GM12878 (cell line): ENCODE results near the gene ENPP6. TPM values are rescaled to one million over a fixed set of nuclear protein-coding genes. Genes with fewer than 3 reads are reported as not detected.

Source experiments
- DPF2 ChIP-seq: fragments of 450-650 bp; IDR thresholded peaks from 2 replicates; pipeline ENCODE4 v1.6.1; 2017; ENCODE audit warnings: mild to moderate bottlenecking
- FOS ChIP-seq: IDR thresholded peaks from 3 replicates; pipeline ENCODE4 v1.6.1; 2011; ENCODE audit warnings: borderline replicate concordance; ENCODE audit not compliant: insufficient read length; ENCODE audit errors: extremely low read depth
- GABPA ChIP-seq: IDR thresholded peaks from 2 replicates; pipeline ENCODE4 v1.6.1; 2014; ENCODE audit warnings: antibody characterized with exemption, low read depth, mild to moderate bottlenecking, inconsistent platforms
- HCFC1 ChIP-seq: fragments of 150-350 bp; IDR thresholded peaks from 2 replicates; pipeline ENCODE4 v1.6.1; 2014; ENCODE audit warnings: low read length
- JUND ChIP-seq: IDR thresholded peaks from 2 replicates; pipeline ENCODE4 v1.6.1; 2012; ENCODE audit warnings: low read depth, mild to moderate bottlenecking, low read length, improper control_type of control experiment, moderate library complexity
- MEF2B ChIP-seq: fragments of 450-650 bp; IDR thresholded peaks from 2 replicates; pipeline ENCODE4 v1.6.1; 2018; ENCODE audit warnings: mild to moderate bottlenecking, moderate library complexity; ENCODE audit not compliant: partially characterized antibody, poor library complexity, severe bottlenecking
- NFYB ChIP-seq: IDR thresholded peaks from 2 replicates; pipeline ENCODE4 v1.6.1; 2011; ENCODE audit warnings: low read depth, mild to moderate bottlenecking, low read length, improper control_type of control experiment, moderate library complexity; ENCODE audit not compliant: insufficient read depth
- POLR2AphosphoS2 ChIP-seq: IDR thresholded peaks from 2 replicates; pipeline ENCODE4 v1.6.1; 2011; ENCODE audit warnings: low read depth, mild to moderate bottlenecking, low read length, improper control_type of control experiment, moderate library complexity
- POU2F2 ChIP-seq: IDR thresholded peaks from 3 replicates; pipeline ENCODE4 v1.6.1; 2011; ENCODE audit warnings: low read depth, mild to moderate bottlenecking, low read length, borderline replicate concordance
- RAD21 ChIP-seq: IDR thresholded peaks from 2 replicates; pipeline ENCODE4 v1.6.1; 2011; ENCODE audit warnings: mild to moderate bottlenecking, low read depth, low read length, moderate library complexity; ENCODE audit not compliant: insufficient read depth
- SIX5 ChIP-seq: IDR thresholded peaks from 2 replicates; pipeline ENCODE4 v1.6.1; 2011; ENCODE audit warnings: mild to moderate bottlenecking, low read depth, low read length, moderate library complexity; ENCODE audit not compliant: severe bottlenecking
- SMARCA5 ChIP-seq: fragments of 450-650 bp; IDR thresholded peaks from 2 replicates; pipeline ENCODE4 v1.6.1; 2017; ENCODE audit warnings: mild to moderate bottlenecking
- SPI1 ChIP-seq: IDR thresholded peaks from 2 replicates; pipeline ENCODE4 v1.6.1; 2011; ENCODE audit warnings: low read depth, mild to moderate bottlenecking, low read length, moderate library complexity, borderline replicate concordance; ENCODE audit not compliant: insufficient read depth
- SRF ChIP-seq, 2 experiments: IDR thresholded peaks; 2 replicates each; pipeline ENCODE4 v1.6.1; 2011; ENCODE audit warnings: low read depth in 2 of 2, low read length in 2 of 2, mild to moderate bottlenecking in 1 of 2, moderate library complexity in 1 of 2
- SUPT20H ChIP-seq: IDR thresholded peaks from 2 replicates; pipeline ENCODE4 v1.6.1; 2011; ENCODE audit warnings: low read depth, mild to moderate bottlenecking, low read length, moderate library complexity, borderline replicate concordance; ENCODE audit not compliant: control insufficient read depth
- TBL1XR1 ChIP-seq: IDR thresholded peaks from 2 replicates; pipeline ENCODE4 v1.6.1; 2012; ENCODE audit warnings: low read depth, low read length, improper control_type of control experiment
- YY1 ChIP-seq: IDR thresholded peaks from 2 replicates; pipeline ENCODE4 v1.6.1; 2011; ENCODE audit warnings: low read depth, mild to moderate bottlenecking, low read length
- polyA plus RNA-seq, 11 experiments: library from polyadenylated mRNA; depleted of rRNA in 4 of 11; unstranded in 6 of 11; stranded (reverse) in 5 of 11; fragments of >200 nt; fragmentation: Nextera tagmentation in 4 of 11; fragmentation: Illumina TruSeq in 1 of 11; extraction: Ambion mirVana in 4 of 11; extraction: Trizol in 1 of 11; gene quantifications; 1 replicate in 1 of 11; 2 replicates in 10 of 11; pipeline versions ENCODE4 v1.2.1 to v1.2.3, GENCODE V29; 2011 to 2016; ENCODE audit warnings: inconsistent platforms in 2 of 11, missing spikeins in 2 of 11, low read depth in 1 of 11
- total RNA-seq, 4 experiments: library from RNA; depleted of rRNA in 3 of 4; stranded (reverse); fragments of >200 nt in 3 of 4; fragmentation: Illumina TruSeq in 1 of 4; extraction: Trizol in 1 of 4; gene quantifications; 2 replicates each; pipeline versions ENCODE4 v1.2.1 to v1.2.3, GENCODE V29; 2013 to 2021
- TF ChIP-seq, protein P1 (sequence below): IDR thresholded peaks from 2 replicates; pipeline ENCODE4 v1.6.1; 2012; ENCODE audit warnings: low read length, inconsistent platforms
- TF ChIP-seq, protein P2 (sequence below): IDR thresholded peaks from 2 replicates; pipeline ENCODE4 v1.6.1; 2012; ENCODE audit warnings: improper control_type of control experiment, low read depth, low read length; ENCODE audit not compliant: insufficient replicate concordance
- TF ChIP-seq, protein P3 (sequence below): fragments of 450-650 bp; IDR thresholded peaks from 2 replicates; pipeline ENCODE4 v1.6.1; 2018; ENCODE audit warnings: mild to moderate bottlenecking, low read depth, moderate library complexity; ENCODE audit not compliant: partially characterized antibody

Gene ENPP6
- total and polyA plus RNA-seq, 10 of the 15 experiments (the other 5 are each of a cell fraction or from before 2014, with no cell fraction given), result 0.04 to 1.0 (median 0.44) TPM; not detected in 1

DNA sequence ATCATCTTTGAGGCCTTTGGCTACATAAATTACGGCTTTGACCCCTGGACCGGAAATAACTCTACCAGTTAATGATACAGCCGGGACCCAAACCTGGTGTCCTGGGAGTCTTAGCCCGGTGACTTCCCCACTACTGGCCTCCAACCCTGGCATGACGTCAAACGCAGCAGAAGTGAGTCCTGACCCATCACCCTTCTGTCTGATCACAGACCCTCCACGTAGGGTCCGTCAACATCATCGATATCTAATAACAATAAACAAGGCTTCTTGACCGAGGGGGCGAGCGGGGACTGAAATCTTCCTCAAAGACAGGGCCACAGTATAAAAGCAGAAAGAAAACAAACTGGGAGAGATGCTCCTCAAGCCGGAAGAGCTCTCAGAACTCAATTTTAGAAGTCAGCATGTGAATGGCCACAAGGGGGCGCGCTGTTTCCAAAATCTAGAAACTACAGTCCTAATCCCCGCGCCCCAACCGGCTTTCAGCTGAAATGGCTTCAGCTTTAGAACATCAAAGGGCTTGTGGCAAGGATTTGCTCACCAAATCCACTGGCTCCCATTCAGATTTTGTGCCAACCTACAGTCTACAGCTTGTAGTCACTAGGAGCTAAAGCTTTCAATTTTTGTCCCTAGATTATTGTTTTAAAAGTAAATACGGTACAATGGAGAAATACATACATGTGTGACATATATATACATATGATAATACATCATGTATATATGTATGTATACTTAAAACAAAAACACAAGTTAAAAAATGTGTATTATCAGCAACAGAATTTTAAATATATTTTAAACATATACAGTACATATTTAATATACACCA, 46.4 kb upstream of the ENPP6 start (continued):
- TF ChIP-seq SPI1, result no peak
- TF ChIP-seq SIX5, result no peak
- no peak for TF ChIP-seq TBL1XR1
- no peak for TF ChIP-seq HCFC1
- TF ChIP-seq, protein P1, sequence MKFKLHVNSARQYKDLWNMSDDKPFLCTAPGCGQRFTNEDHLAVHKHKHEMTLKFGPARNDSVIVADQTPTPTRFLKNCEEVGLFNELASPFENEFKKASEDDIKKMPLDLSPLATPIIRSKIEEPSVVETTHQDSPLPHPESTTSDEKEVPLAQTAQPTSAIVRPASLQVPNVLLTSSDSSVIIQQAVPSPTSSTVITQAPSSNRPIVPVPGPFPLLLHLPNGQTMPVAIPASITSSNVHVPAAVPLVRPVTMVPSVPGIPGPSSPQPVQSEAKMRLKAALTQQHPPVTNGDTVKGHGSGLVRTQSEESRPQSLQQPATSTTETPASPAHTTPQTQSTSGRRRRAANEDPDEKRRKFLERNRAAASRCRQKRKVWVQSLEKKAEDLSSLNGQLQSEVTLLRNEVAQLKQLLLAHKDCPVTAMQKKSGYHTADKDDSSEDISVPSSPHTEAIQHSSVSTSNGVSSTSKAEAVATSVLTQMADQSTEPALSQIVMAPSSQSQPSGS, result peak; percentile 66
- TF ChIP-seq, protein P2, sequence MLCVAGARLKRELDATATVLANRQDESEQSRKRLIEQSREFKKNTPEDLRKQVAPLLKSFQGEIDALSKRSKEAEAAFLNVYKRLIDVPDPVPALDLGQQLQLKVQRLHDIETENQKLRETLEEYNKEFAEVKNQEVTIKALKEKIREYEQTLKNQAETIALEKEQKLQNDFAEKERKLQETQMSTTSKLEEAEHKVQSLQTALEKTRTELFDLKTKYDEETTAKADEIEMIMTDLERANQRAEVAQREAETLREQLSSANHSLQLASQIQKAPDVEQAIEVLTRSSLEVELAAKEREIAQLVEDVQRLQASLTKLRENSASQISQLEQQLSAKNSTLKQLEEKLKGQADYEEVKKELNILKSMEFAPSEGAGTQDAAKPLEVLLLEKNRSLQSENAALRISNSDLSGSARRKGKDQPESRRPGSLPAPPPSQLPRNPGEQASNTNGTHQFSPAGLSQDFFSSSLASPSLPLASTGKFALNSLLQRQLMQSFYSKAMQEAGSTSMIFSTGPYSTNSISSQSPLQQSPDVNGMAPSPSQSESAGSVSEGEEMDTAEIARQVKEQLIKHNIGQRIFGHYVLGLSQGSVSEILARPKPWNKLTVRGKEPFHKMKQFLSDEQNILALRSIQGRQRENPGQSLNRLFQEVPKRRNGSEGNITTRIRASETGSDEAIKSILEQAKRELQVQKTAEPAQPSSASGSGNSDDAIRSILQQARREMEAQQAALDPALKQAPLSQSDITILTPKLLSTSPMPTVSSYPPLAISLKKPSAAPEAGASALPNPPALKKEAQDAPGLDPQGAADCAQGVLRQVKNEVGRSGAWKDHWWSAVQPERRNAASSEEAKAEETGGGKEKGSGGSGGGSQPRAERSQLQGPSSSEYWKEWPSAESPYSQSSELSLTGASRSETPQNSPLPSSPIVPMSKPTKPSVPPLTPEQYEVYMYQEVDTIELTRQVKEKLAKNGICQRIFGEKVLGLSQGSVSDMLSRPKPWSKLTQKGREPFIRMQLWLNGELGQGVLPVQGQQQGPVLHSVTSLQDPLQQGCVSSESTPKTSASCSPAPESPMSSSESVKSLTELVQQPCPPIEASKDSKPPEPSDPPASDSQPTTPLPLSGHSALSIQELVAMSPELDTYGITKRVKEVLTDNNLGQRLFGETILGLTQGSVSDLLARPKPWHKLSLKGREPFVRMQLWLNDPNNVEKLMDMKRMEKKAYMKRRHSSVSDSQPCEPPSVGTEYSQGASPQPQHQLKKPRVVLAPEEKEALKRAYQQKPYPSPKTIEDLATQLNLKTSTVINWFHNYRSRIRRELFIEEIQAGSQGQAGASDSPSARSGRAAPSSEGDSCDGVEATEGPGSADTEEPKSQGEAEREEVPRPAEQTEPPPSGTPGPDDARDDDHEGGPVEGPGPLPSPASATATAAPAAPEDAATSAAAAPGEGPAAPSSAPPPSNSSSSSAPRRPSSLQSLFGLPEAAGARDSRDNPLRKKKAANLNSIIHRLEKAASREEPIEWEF, result peak; percentile 30
- TF ChIP-seq SUPT20H, result no peak
- 0 out of 2 replicates have a peak, but pooled peaks have one; percentile 13 for TF ChIP-seq GABPA
- TF ChIP-seq NFYB, result no peak
- TF ChIP-seq FOS, result no peak
- TF ChIP-seq POLR2AphosphoS2, result no peak
- peak; percentile 52; the same call in 1 of the 3 replicates for TF ChIP-seq POU2F2
- peak; percentile 91 for TF ChIP-seq RAD21
- no peak for TF ChIP-seq JUND
- peak; percentile 22 for TF ChIP-seq MEF2B
- peak; percentile 90 for TF ChIP-seq YY1
- TF ChIP-seq SMARCA5, result peak; percentile 75
- no peak for TF ChIP-seq SRF (IDR thresholded peaks at IDR 0.05; ENCODE audit: low read depth in 2 of 2, low read length in 2 of 2)
- TF ChIP-seq, protein P3, sequence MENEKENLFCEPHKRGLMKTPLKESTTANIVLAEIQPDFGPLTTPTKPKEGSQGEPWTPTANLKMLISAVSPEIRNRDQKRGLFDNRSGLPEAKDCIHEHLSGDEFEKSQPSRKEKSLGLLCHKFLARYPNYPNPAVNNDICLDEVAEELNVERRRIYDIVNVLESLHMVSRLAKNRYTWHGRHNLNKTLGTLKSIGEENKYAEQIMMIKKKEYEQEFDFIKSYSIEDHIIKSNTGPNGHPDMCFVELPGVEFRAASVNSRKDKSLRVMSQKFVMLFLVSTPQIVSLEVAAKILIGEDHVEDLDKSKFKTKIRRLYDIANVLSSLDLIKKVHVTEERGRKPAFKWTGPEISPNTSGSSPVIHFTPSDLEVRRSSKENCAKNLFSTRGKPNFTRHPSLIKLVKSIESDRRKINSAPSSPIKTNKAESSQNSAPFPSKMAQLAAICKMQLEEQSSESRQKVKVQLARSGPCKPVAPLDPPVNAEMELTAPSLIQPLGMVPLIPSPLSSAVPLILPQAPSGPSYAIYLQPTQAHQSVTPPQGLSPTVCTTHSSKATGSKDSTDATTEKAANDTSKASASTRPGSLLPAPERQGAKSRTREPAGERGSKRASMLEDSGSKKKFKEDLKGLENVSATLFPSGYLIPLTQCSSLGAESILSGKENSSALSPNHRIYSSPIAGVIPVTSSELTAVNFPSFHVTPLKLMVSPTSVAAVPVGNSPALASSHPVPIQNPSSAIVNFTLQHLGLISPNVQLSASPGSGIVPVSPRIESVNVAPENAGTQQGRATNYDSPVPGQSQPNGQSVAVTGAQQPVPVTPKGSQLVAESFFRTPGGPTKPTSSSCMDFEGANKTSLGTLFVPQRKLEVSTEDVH, result no peak
- no peak for TF ChIP-seq DPF2
